H1 (cell line): Measurements from ENCODE around the gene MARCHF9. TPM values are rescaled to one million over a fixed set of nuclear protein-coding genes. Genes with fewer than 3 reads are reported as not detected.
A peak's percentile ranks its signal among the peaks of the same experiment; 100 is the strongest.

Experiments
- BACH1 ChIP-seq: IDR thresholded peaks from 2 replicates; pipeline ENCODE4 v1.6.1; 2012; ENCODE audit warnings: low read length, improper control_type of control experiment
- CBX8 ChIP-seq: fragments of 300-800, 300-1000 bp; sonication (generic); IDR thresholded peaks from 2 replicates; pipeline ENCODE4 v1.7.1; 2016; ENCODE audit warnings: low read depth, low read length, borderline replicate concordance
- CEBPB ChIP-seq: IDR thresholded peaks from 2 replicates; pipeline ENCODE4 v1.6.1; 2012; ENCODE audit warnings: low read depth, low read length
- EP300 ChIP-seq, 2 experiments: IDR thresholded peaks; 1 replicate in 1 of 2; 2 replicates in 1 of 2; pipeline ENCODE4 v1.6.1; 2011 to 2012; ENCODE audit warnings: low read depth in 2 of 2, low read length in 2 of 2, mild to moderate bottlenecking in 2 of 2, borderline replicate concordance in 1 of 2, inconsistent platforms in 1 of 2, moderate library complexity in 1 of 2
- GABPA ChIP-seq: IDR thresholded peaks from 2 replicates; pipeline ENCODE4 v1.6.1; 2011; ENCODE audit warnings: mild to moderate bottlenecking, low read length, moderate library complexity, borderline replicate concordance; ENCODE audit not compliant: insufficient read depth
- GTF2F1 ChIP-seq: IDR thresholded peaks from 2 replicates; pipeline ENCODE4 v1.6.1; 2012; ENCODE audit warnings: low read depth, low read length, improper control_type of control experiment, borderline replicate concordance
- HDAC2 ChIP-seq, 2 experiments: fragments of 300-600 bp in 1 of 2; sonication (generic) in 1 of 2; IDR thresholded peaks; 2 replicates each; pipeline ENCODE4 v1.6.1; 2011 to 2012; ENCODE audit warnings: low read depth in 2 of 2, low read length in 2 of 2, mild to moderate bottlenecking in 2 of 2, moderate library complexity in 2 of 2, borderline replicate concordance in 1 of 2, inconsistent platforms in 1 of 2
- KDM4A ChIP-seq: IDR thresholded peaks from one replicate; pipeline ENCODE4 v1.7.1; 2012; ENCODE audit warnings: low read depth, mild to moderate bottlenecking, moderate library complexity, low read length, inconsistent platforms; ENCODE audit not compliant: severe bottlenecking
- NANOG ChIP-seq: IDR thresholded peaks from 2 replicates; pipeline ENCODE4 v1.6.1; 2011; ENCODE audit warnings: low read length, low read depth, mild to moderate bottlenecking, inconsistent platforms; ENCODE audit not compliant: insufficient read depth, poor library complexity, severe bottlenecking
- RFX5 ChIP-seq: IDR thresholded peaks from 2 replicates; pipeline ENCODE4 v1.6.1; 2011; ENCODE audit warnings: low read depth, low read length, improper control_type of control experiment, borderline replicate concordance
- SIN3A ChIP-seq, 2 experiments: IDR thresholded peaks in 1 of 2; conservative IDR thresholded peaks in 1 of 2; 2 replicates each; pipeline ENCODE4 v1.6.1; 2011 to 2012; ENCODE audit warnings: low read length in 2 of 2, improper control_type of control experiment in 1 of 2, low read depth in 1 of 2, mild to moderate bottlenecking in 1 of 2
- SIX5 ChIP-seq: IDR thresholded peaks from 2 replicates; pipeline ENCODE4 v1.6.1; 2011; ENCODE audit warnings: mild to moderate bottlenecking, low read depth, low read length
- SP4 ChIP-seq: IDR thresholded peaks from 2 replicates; pipeline ENCODE4 v1.6.1; 2012; ENCODE audit warnings: low read length, inconsistent platforms
- SRF ChIP-seq: IDR thresholded peaks from 2 replicates; pipeline ENCODE4 v1.6.1; 2011; ENCODE audit warnings: mild to moderate bottlenecking, low read depth, low read length, moderate library complexity
- SUZ12 ChIP-seq: fragments of 200-600 bp; sonication (generic); IDR thresholded peaks from 2 replicates; pipeline ENCODE4 v1.6.1; 2012; ENCODE audit warnings: mild to moderate bottlenecking, inconsistent platforms, low read length, moderate library complexity, mixed read lengths
- TAF1 ChIP-seq: IDR thresholded peaks from 2 replicates; pipeline ENCODE4 v1.6.1; 2011; ENCODE audit warnings: mild to moderate bottlenecking, low read depth, low read length
- TAF7 ChIP-seq: optimal IDR thresholded peaks from 2 replicates; pipeline ENCODE3; 2011; ENCODE audit warnings: low read depth, mild to moderate bottlenecking, inconsistent platforms, low read length, moderate library complexity, borderline replicate concordance
- TBP ChIP-seq: IDR thresholded peaks from 2 replicates; pipeline ENCODE4 v1.6.1; 2011; ENCODE audit warnings: low read depth, low read length, improper control_type of control experiment
- polyA plus RNA-seq, 7 experiments: library from polyadenylated mRNA; depleted of rRNA in 3 of 7; stranded (reverse) in 5 of 7; unstranded in 2 of 7; fragments of >200 nt in 5 of 7; fragments of 200-250 nt in 2 of 7; gene quantifications; 1 replicate in 5 of 7; 2 replicates in 1 of 7; 4 replicates in 1 of 7; pipeline versions ENCODE4 v1.2.1 to v1.2.3, GENCODE V29; 2011 to 2013; ENCODE audit warnings: missing spikeins in 2 of 7, mixed read lengths in 2 of 7
- total RNA-seq: library from RNA; stranded (reverse); fragmentation: NEBNext Ultra II Directional; extraction: Animal tissue kit (Norgen Biotek cat#: 25700); gene quantifications from 2 replicates; pipeline ENCODE4 v1.2.1, GENCODE V29; 2021
- TF ChIP-seq, protein P1 (sequence below): IDR thresholded peaks from 2 replicates; pipeline ENCODE4 v1.6.1; 2012; ENCODE audit warnings: inconsistent platforms
- TF ChIP-seq, protein P2 (sequence below), 3 experiments: IDR thresholded peaks; 1 replicate in 2 of 3; 2 replicates in 1 of 3; pipeline versions ENCODE4 v1.5.1 to v1.6.1; 2011; ENCODE audit warnings: low read length in 3 of 3, mild to moderate bottlenecking in 3 of 3, inconsistent platforms in 2 of 3, low read depth in 1 of 3, moderate library complexity in 1 of 3; ENCODE audit not compliant: insufficient read depth in 1 of 3; ENCODE audit errors: control extremely low read depth in 1 of 3

Gene MARCHF9
- total and polyA plus RNA-seq, 2 of the 8 experiments (the other 6 are each of a cell fraction or from before 2014, with no cell fraction given): 6.4 to 7.8 TPM

DNA sequence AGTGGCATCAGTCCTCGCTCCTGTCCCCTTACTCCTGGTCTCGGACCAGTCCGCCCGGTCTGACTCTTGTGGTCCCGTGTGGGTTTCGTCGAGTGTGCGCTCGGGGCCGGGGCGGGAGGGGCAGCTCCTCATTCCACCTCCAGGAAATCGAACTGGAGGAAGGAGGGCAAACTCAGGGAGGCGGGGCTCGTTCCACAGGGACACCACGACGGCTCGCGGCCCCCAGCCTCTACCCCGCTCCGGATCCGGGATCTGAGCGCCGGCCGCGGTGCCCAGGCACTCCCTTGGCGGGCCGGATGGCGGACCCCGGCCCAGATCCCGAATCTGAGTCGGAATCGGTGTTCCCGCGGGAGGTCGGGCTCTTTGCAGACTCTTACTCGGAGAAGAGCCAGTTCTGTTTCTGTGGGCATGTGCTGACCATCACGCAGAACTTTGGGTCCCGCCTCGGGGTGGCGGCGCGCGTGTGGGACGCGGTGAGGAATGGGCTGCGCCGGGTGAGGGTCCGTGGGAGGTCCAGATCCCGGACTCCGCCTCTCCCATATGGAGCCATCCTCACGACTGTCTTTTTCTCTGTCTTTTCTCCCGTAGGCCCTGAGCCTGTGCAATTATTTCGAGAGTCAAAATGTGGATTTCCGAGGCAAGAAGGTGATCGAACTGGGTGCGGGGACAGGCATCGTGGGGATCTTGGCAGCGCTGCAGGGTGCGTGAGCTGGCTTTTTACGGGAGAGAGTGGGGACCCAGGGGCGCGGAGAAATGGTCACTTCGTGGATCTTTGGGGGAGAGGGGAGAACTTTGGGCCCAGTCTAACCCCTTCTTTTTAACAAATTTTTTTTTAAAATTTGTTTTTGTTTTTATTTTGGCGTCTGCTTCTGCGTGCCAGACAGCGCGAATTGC lies 17.8 kb downstream of the MARCHF9 start, which contains the start of gene EEF1AKMT3 (continued):
- TF ChIP-seq CBX8 (no peak), SP4 (no peak), RFX5 (no peak), BACH1 (no peak), KDM4A (peak; percentile 79), TAF7 (no peak), SIN3A (conservative IDR thresholded peaks at IDR 0.05 in 1 of 2, IDR thresholded peaks at IDR 0.05 in 1 of 2; ENCODE audit: low read depth in 1 of 2, low read length in 2 of 2) (no peak), NANOG (no peak), SIX5 (no peak), HDAC2 (IDR thresholded peaks at IDR 0.05; ENCODE audit: borderline replicate concordance in 1 of 2, low read depth in 2 of 2, low read length in 2 of 2) (0 out of 4 replicates have a peak, but pooled peaks of 1 of the 2 experiments have one; percentile 17), GTF2F1 (no peak), SUZ12 (peak; percentile 33; the same call in 1 of the 2 replicates), TBP (peak; percentile 51; the same call in 1 of the 2 replicates), CEBPB (no peak), EP300 (IDR thresholded peaks at IDR 0.05; ENCODE audit: borderline replicate concordance in 1 of 2, low read depth in 2 of 2, low read length in 2 of 2) (no peak), GABPA (no peak), TAF1 (0 out of 2 replicates have a peak, but pooled peaks have one; percentile 25), SRF (no peak)
- TF ChIP-seq, protein P1, sequence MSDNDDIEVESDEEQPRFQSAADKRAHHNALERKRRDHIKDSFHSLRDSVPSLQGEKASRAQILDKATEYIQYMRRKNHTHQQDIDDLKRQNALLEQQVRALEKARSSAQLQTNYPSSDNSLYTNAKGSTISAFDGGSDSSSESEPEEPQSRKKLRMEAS: no peak
- TF ChIP-seq, protein P2, sequence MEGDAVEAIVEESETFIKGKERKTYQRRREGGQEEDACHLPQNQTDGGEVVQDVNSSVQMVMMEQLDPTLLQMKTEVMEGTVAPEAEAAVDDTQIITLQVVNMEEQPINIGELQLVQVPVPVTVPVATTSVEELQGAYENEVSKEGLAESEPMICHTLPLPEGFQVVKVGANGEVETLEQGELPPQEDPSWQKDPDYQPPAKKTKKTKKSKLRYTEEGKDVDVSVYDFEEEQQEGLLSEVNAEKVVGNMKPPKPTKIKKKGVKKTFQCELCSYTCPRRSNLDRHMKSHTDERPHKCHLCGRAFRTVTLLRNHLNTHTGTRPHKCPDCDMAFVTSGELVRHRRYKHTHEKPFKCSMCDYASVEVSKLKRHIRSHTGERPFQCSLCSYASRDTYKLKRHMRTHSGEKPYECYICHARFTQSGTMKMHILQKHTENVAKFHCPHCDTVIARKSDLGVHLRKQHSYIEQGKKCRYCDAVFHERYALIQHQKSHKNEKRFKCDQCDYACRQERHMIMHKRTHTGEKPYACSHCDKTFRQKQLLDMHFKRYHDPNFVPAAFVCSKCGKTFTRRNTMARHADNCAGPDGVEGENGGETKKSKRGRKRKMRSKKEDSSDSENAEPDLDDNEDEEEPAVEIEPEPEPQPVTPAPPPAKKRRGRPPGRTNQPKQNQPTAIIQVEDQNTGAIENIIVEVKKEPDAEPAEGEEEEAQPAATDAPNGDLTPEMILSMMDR (IDR thresholded peaks at IDR 0.05; ENCODE audit: control extremely low read depth in 1 of 3, insufficient read depth in 1 of 3, low read depth in 1 of 3, low read length in 3 of 3): no peak
